Upper lobe of right lung (tissue), 1 donor: ENCODE results near the gene KCNQ5. TPM values are rescaled to one million over a fixed set of nuclear protein-coding genes. Genes with fewer than 3 reads are reported as not detected.

Experiments used
- ATAC-seq: fragments of 200-7000 bp; cut with Tn5 transposase; one replicate; pipeline ENCODE4 v1.9.1; 2020; ENCODE audit warnings: mild to moderate bottlenecking, moderate library complexity
- DNase-seq: peaks from one replicate; pipeline ENCODE4 v3.0.0-alpha.2; 2020
- H3K27ac ChIP-seq: fragments of 200-600 bp; one replicate; pipeline ENCODE4 v1.8.0; 2022
- H3K27me3 ChIP-seq: fragments of 200-600 bp; one replicate; pipeline ENCODE4 v1.8.0; 2022; ENCODE audit warnings: mild to moderate bottlenecking
- H3K36me3 ChIP-seq: fragments of 200-600 bp; one replicate; pipeline ENCODE4 v1.8.0; 2022
- H3K4me1 ChIP-seq: fragments of 200-600 bp; one replicate; pipeline ENCODE4 v1.8.0; 2022
- H3K4me3 ChIP-seq: fragments of 200-600 bp; one replicate; pipeline ENCODE4 v1.8.0; 2022; ENCODE audit warnings: mild to moderate bottlenecking
- H3K9me3 ChIP-seq: fragments of 200-600 bp; one replicate; pipeline ENCODE4 v1.8.0; 2022
- CTCF ChIP-seq: fragments of 200-600 bp; IDR thresholded peaks from one replicate; pipeline ENCODE4 v1.8.0; 2022; ENCODE audit warnings: antibody characterized with exemption
- intact Hi-C: fragments of 100-400 bp; cut with DNase I; formaldehyde crosslinking; loops from one replicate; pipeline ENCODE4 v1.11.0; 2022
- total RNA-seq: library from RNA; stranded (reverse); fragmentation: NEBNext Ultra II Directional; extraction: Animal tissue kit (Norgen Biotek cat#: 25700); gene quantifications from one replicate; pipeline ENCODE4 v1.2.1, GENCODE V29; 2021
- donor health status: DM: no; HTN: yes; CAD: no; lungs with severe emphysema.

KCNQ5 gene
- total RNA-seq, 1 donor from 2014 or later = 1.3 TPM

GRCh38 chr6:72826744-72827438, 205.0 kb downstream of the KCNQ5 start:
- ATAC-seq (no peak), DNase-seq (no peak)
- no peaks in the 10 kb centered on the region for H3K27me3 ChIP-seq
- H3K4me1 ChIP-seq = no peaks in the 10 kb centered on the region
- H3K36me3 ChIP-seq = no peaks in the 10 kb centered on the region
- intact Hi-C loops = no loop called here
- H3K9me3 ChIP-seq = no peaks in the 10 kb centered on the region
- H3K4me3 ChIP-seq = no peak overlapping the region
- H3K27ac ChIP-seq = no peak overlapping the region
- no peak for TF ChIP-seq CTCF

GRCh38 chr6:72828904-72829303, 207.0 kb downstream of the KCNQ5 start:
- no peaks in the 10 kb centered on the region for H3K36me3 ChIP-seq
- no peak overlapping the region for H3K4me3 ChIP-seq
- H3K9me3 ChIP-seq = no peaks in the 10 kb centered on the region
- no peak overlapping the region for H3K27ac ChIP-seq
- H3K4me1 ChIP-seq = no peaks in the 10 kb centered on the region
- no peaks in the 10 kb centered on the region for H3K27me3 ChIP-seq
- no peak for TF ChIP-seq CTCF
- DNase-seq = no peak
- ATAC-seq = no peak
- intact Hi-C loops = no loop called here

GRCh38 chr6:72832271-72832670, 210.4 kb downstream of the KCNQ5 start:
- Histone ChIP-seq H3K9me3 (no peaks in the 10 kb centered on the region), H3K4me3 (no peak overlapping the region), H3K36me3 (no peaks in the 10 kb centered on the region), H3K27ac (no peak overlapping the region), H3K27me3 (no peaks in the 10 kb centered on the region), H3K4me1 (no peaks in the 10 kb centered on the region)
- TF ChIP-seq CTCF = no peak
- DNase-seq (no peak), ATAC-seq (no peak)
- intact Hi-C loops = no loop called here

- Histone ChIP-seq H3K27me3 (no peaks in the 10 kb centered on the region), H3K4me1 (no peaks in the 10 kb centered on the region), H3K27ac (no peak overlapping the region), H3K4me3 (no peak overlapping the region), H3K9me3 (no peaks in the 10 kb centered on the region), H3K36me3 (no peaks in the 10 kb centered on the region)
- ATAC-seq (no peak), DNase-seq (no peak)
- intact Hi-C loops = no loop called here
- no peak for TF ChIP-seq CTCF
These were observed 213.9 kb downstream of the KCNQ5 start for GRCh38 chr6:72835749-72836148.

GRCh38 chr6:72836971-72837370, 215.1 kb downstream of the KCNQ5 start:
- no peaks in the 10 kb centered on the region for H3K36me3 ChIP-seq
- H3K9me3 ChIP-seq = no peaks in the 10 kb centered on the region
- H3K27ac ChIP-seq = no peak overlapping the region
- H3K4me3 ChIP-seq = no peak overlapping the region
- no peaks in the 10 kb centered on the region for H3K27me3 ChIP-seq
- ATAC-seq (no peak), DNase-seq (no peak)
- no peaks in the 10 kb centered on the region for H3K4me1 ChIP-seq
- TF ChIP-seq CTCF = no peak
- intact Hi-C loops = no loop called here

- DNase-seq (no peak), ATAC-seq (no peak)
- Histone ChIP-seq H3K9me3 (no peaks in the 10 kb centered on the region), H3K36me3 (no peaks in the 10 kb centered on the region), H3K27ac (no peak overlapping the region), H3K4me3 (no peak overlapping the region), H3K4me1 (no peaks in the 10 kb centered on the region), H3K27me3 (no peaks in the 10 kb centered on the region)
- TF ChIP-seq CTCF = no peak
- intact Hi-C loops = no loop called here
These were observed 219.3 kb downstream of the KCNQ5 start for GRCh38 chr6:72841195-72841594.
